Testis (tissue), 2 donors: ENCODE data around the gene CEMIP.

Experiments used
- CTCF ChIP-seq, 3 experiments: fragments of 450-650 bp in 2 of 3; fragments of 200-600 bp in 1 of 3; sonication (generic) in 1 of 3; IDR thresholded peaks; one replicate each; pipeline ENCODE4 v1.5.1; 2016 to 2019; ENCODE audit warnings: antibody characterized with exemption in 3 of 3, mild to moderate bottlenecking in 2 of 3, moderate library complexity in 1 of 3
- POLR2A ChIP-seq: fragments of 450-650 bp; IDR thresholded peaks from one replicate; pipeline ENCODE4 v1.6.1; 2017; ENCODE audit warnings: antibody characterized with exemption, mild to moderate bottlenecking, moderate library complexity

GRCh38 chr15:80875568-80876347 lies 96.6 kb downstream of the CEMIP start:
- no peak for TF ChIP-seq CTCF (IDR thresholded peaks at IDR 0.05)
- no peak for TF ChIP-seq POLR2A
